Stromal cell of bone marrow (primary cell): Measurements from ENCODE around the gene CXCL12.

Experiments
- DNase-seq: peaks from one replicate; pipeline ENCODE4 v3.0.0-alpha.2; 2012; ENCODE audit warnings: low read depth

CXCL12 gene

GRCh38 chr10:44362866-44363711 is 21.8 kb downstream of the CXCL12 start:
- DNase-seq, result no peak

GRCh38 chr10:44361109-44361508 is 23.8 kb downstream of the CXCL12 start:
- no peak for DNase-seq

GRCh38 chr10:44358080-44358771 is 26.7 kb downstream of the CXCL12 start:
- no peak for DNase-seq

- no peak for DNase-seq
Observed at GRCh38 chr10:44357023-44357540, 27.8 kb downstream of the CXCL12 start.

GRCh38 chr10:44356139-44357022 is 28.5 kb downstream of the CXCL12 start:
- no peak for DNase-seq

- DNase-seq, result no peak
Observed at GRCh38 chr10:44355630-44356029, 29.3 kb downstream of the CXCL12 start.

- DNase-seq, result no peak
Observed at GRCh38 chr10:44354771-44355170, 30.1 kb downstream of the CXCL12 start.

- DNase-seq, result no peak
Observed at GRCh38 chr10:44353721-44354120, 31.2 kb downstream of the CXCL12 start.

GRCh38 chr10:44353128-44353390 is 31.8 kb downstream of the CXCL12 start:
- no peak for DNase-seq

- no peak for DNase-seq
Observed at GRCh38 chr10:44352316-44353127, 32.4 kb downstream of the CXCL12 start.

GRCh38 chr10:44348496-44348895 is 36.4 kb downstream of the CXCL12 start:
- DNase-seq, result no peak

- DNase-seq, result no peak
Observed at GRCh38 chr10:44347609-44348400, 37.1 kb downstream of the CXCL12 start.

GRCh38 chr10:44344727-44345126 is 40.2 kb downstream of the CXCL12 start:
- no peak for DNase-seq

- DNase-seq, result no peak
Observed at GRCh38 chr10:44343843-44344242, 41.1 kb downstream of the CXCL12 start.

GRCh38 chr10:44341886-44342285 is 43.0 kb downstream of the CXCL12 start:
- DNase-seq, result no peak

- DNase-seq, result no peak
Observed at GRCh38 chr10:44340557-44340956, 44.3 kb downstream of the CXCL12 start.

- DNase-seq, result no peak
Observed at GRCh38 chr10:44339218-44339617, 45.7 kb downstream of the CXCL12 start.

- no peak for DNase-seq
Observed at GRCh38 chr10:44337081-44337480, 47.8 kb downstream of the CXCL12 start.

GRCh38 chr10:44335330-44336021 is 49.4 kb downstream of the CXCL12 start:
- no peak for DNase-seq

- peak; percentile 55 for DNase-seq
Observed at GRCh38 chr10:44334621-44335184, 50.2 kb downstream of the CXCL12 start.
